ENCODE data around the gene COLGALT1. TPM values are rescaled to one million over a fixed set of nuclear protein-coding genes. Genes with fewer than 3 reads are reported as not detected.

The COLGALT1 gene
- polyA plus RNA-seq, 1 of the 3 experiments (the other 2 are of a cell fraction), result 83.8 TPM

DNA sequence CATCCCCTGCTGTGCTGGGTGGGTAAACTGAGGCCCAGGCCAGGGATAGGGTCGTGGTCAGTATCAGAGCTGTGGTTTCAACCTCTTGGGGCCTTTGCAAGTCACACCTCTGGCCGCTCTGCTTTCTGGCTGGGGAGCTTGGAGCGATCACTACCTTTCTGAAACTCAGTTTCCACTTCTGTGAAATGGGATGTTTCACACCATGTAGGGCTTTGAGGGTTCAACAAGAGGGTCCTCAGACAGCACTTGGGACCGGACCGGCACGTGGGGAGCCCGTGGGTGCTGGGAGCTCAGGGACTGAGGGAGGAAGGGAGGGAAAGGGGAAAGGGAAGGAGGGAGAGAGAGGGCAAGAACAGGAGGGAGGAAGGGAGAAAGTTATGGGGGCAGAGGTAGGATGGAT, 22.9 kb upstream of the COLGALT1 start:
- Histone ChIP-seq H3K4me1 (ENCODE audit: control insufficient read depth in 1 of 2, insufficient read depth in 2 of 2, low read depth in 1 of 2, low read length in 1 of 2) (no peaks in the 10 kb centered on the region), H3K36me3 (replicated peaks in 1 of 2; ENCODE audit: control insufficient read depth in 1 of 2, insufficient read depth in 2 of 2, low read length in 1 of 2) (no peaks in the 10 kb centered on the region), H3K9me3 (no peaks in the 10 kb centered on the region), H3K4me3 (ENCODE audit: low read depth in 2 of 2, low read length in 1 of 2) (no peak overlapping the region), H4K20me1 (ENCODE audit: insufficient read depth) (no peaks in the 10 kb centered on the region), H3K9me2 (no peaks in the 10 kb centered on the region), H3K4me2 (no peak overlapping the region), H2AFZ (ENCODE audit: low read depth) (no peak overlapping the region), H3K27me3 (ENCODE audit: insufficient read depth) (no peaks in the 10 kb centered on the region), H3K27ac (ENCODE audit: low read depth in 2 of 2, low read length in 1 of 2) (no peak overlapping the region), H3K79me2 (ENCODE audit: insufficient read depth) (no peaks in the 10 kb centered on the region), H3F3A (replicated peaks; ENCODE audit: insufficient read depth) (no peaks in the 10 kb centered on the region), H3K9ac (no peak overlapping the region)
- TF ChIP-seq, protein P1, sequence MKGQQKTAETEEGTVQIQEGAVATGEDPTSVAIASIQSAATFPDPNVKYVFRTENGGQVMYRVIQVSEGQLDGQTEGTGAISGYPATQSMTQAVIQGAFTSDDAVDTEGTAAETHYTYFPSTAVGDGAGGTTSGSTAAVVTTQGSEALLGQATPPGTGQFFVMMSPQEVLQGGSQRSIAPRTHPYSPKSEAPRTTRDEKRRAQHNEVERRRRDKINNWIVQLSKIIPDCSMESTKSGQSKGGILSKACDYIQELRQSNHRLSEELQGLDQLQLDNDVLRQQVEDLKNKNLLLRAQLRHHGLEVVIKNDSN (IDR thresholded peaks at IDR 0.05; ENCODE audit: borderline replicate concordance, low read depth), result no peak
- no peak for TF ChIP-seq FOSL2 (IDR thresholded peaks at IDR 0.05; ENCODE audit: borderline replicate concordance, low read depth)
- TF ChIP-seq TCF12 (IDR thresholded peaks at IDR 0.05), result no peak
- TF ChIP-seq PBX3 (IDR thresholded peaks at IDR 0.05), result no peak
- TF ChIP-seq MXI1 (IDR thresholded peaks at IDR 0.05; ENCODE audit: low read depth, low read length), result no peak
- no peak for TF ChIP-seq ELF1 (IDR thresholded peaks at IDR 0.05)
- TF ChIP-seq, protein P2, sequence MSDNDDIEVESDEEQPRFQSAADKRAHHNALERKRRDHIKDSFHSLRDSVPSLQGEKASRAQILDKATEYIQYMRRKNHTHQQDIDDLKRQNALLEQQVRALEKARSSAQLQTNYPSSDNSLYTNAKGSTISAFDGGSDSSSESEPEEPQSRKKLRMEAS (IDR thresholded peaks at IDR 0.05; ENCODE audit: low read depth), result no peak
- TF ChIP-seq, protein P3, sequence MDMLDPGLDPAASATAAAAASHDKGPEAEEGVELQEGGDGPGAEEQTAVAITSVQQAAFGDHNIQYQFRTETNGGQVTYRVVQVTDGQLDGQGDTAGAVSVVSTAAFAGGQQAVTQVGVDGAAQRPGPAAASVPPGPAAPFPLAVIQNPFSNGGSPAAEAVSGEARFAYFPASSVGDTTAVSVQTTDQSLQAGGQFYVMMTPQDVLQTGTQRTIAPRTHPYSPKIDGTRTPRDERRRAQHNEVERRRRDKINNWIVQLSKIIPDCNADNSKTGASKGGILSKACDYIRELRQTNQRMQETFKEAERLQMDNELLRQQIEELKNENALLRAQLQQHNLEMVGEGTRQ (IDR thresholded peaks at IDR 0.05; ENCODE audit: borderline replicate concordance, low read depth, low read length), result no peak
- no peak for TF ChIP-seq IRF3 (IDR thresholded peaks at IDR 0.05; ENCODE audit: low read depth, low read length)
- no peak for TF ChIP-seq GATA2 (CRISPR knock-in tag; IDR thresholded peaks at IDR 0.05)
- TF ChIP-seq NFIC (IDR thresholded peaks at IDR 0.05; ENCODE audit: borderline replicate concordance), result no peak
- no peak for TF ChIP-seq RCOR1 (IDR thresholded peaks at IDR 0.05; ENCODE audit: low read length)
- TF ChIP-seq NRF1 (IDR thresholded peaks at IDR 0.05; ENCODE audit: low read depth, low read length), result no peak
- no peak for DNase-seq
- WGBS (ENCODE audit: low lambda C conversion rate), result 42% methylated on average over 7 of the region's 7 CpGs
- ChIA-PET POLR2A (no interaction called here), CTCF (interaction anchor here (1.3 kb wide), 1 partner anchor 12 kb away, joined by 3 read pairs; no protein-coding TSS in a partner anchor)

DNA sequence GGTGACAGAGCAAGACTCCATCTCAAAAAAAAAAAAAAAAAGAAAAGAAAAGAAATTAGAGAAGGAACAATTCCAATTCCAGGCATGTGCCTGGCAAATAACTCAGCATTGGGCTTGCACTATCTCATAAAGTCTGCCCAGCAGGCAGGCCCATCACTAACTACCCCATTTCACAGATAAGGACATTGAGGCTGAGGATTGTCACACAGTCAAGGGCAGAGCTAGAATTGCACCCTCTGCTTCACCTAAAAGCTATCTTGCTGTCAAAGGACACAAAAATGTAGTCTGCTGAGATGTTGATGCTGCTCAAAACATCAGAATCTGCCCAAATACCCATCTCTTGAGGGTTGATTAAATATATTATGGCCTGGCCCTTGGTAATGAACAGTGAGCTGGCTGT, 20.7 kb upstream of the COLGALT1 start:
- H3K9ac ChIP-seq, result no peak overlapping the region
- no peaks in the 10 kb centered on the region for H4K20me1 ChIP-seq (ENCODE audit: insufficient read depth)
- no peak overlapping the region for H3K4me2 ChIP-seq
- no peak overlapping the region for H3K27ac ChIP-seq (ENCODE audit: low read depth in 2 of 2, low read length in 1 of 2)
- no peaks in the 10 kb centered on the region for H3K27me3 ChIP-seq (ENCODE audit: insufficient read depth)
- no peaks in the 10 kb centered on the region for H3K9me2 ChIP-seq
- H3K4me3 ChIP-seq (ENCODE audit: low read depth in 2 of 2, low read length in 1 of 2), result no peak overlapping the region
- no peak for DNase-seq
- ChIA-PET CTCF (interaction anchor here (1.3 kb wide), 1 partner anchor 8 kb away, joined by 3 read pairs; no protein-coding TSS in a partner anchor), POLR2A (no interaction called here)
- no peaks in the 10 kb centered on the region for H3K9me3 ChIP-seq
- H3K4me1 ChIP-seq (ENCODE audit: control insufficient read depth in 1 of 2, insufficient read depth in 2 of 2, low read depth in 1 of 2, low read length in 1 of 2), result no peaks in the 10 kb centered on the region; a peak in 1 of 4 replicates
- H2AFZ ChIP-seq (ENCODE audit: low read depth), result no peak overlapping the region
- H3K36me3 ChIP-seq (replicated peaks in 1 of 2; ENCODE audit: control insufficient read depth in 1 of 2, insufficient read depth in 2 of 2, low read length in 1 of 2), result no peaks in the 10 kb centered on the region
- H3F3A ChIP-seq (replicated peaks; ENCODE audit: insufficient read depth), result no peaks in the 10 kb centered on the region
- no peaks in the 10 kb centered on the region for H3K79me2 ChIP-seq (ENCODE audit: insufficient read depth)
- TF ChIP-seq EZH2phosphoT487 (IDR thresholded peaks at IDR 0.05; ENCODE audit: borderline replicate concordance, low read depth) (no peak), MEF2A (IDR thresholded peaks at IDR 0.05; ENCODE audit: borderline replicate concordance, low read depth) (no peak), FOXJ3 (CRISPR knock-in tag; IDR thresholded peaks at IDR 0.05) (no peak), IRF3 (IDR thresholded peaks at IDR 0.05; ENCODE audit: low read depth, low read length) (no peak), TEAD4 (IDR thresholded peaks at IDR 0.05; ENCODE audit: borderline replicate concordance, insufficient read depth) (no peak), TCF12 (IDR thresholded peaks at IDR 0.05) (no peak), YY1 (IDR thresholded peaks at IDR 0.05; ENCODE audit: low read depth) (no peak), RXRA (IDR thresholded peaks at IDR 0.05; ENCODE audit: borderline replicate concordance, low read depth) (no peak), FOSL2 (IDR thresholded peaks at IDR 0.05; ENCODE audit: borderline replicate concordance, low read depth) (no peak), POLR2AphosphoS5 (IDR thresholded peaks at IDR 0.05; ENCODE audit: low read depth, low read length) (no peak), RAD21 (IDR thresholded peaks at IDR 0.05; ENCODE audit: low read length) (no peak), FOXM1 (IDR thresholded peaks at IDR 0.05; ENCODE audit: low read depth) (no peak)
- TF ChIP-seq, protein P3 (IDR thresholded peaks at IDR 0.05; ENCODE audit: borderline replicate concordance, low read depth, low read length), result no peak
- TF ChIP-seq, protein P1 (IDR thresholded peaks at IDR 0.05; ENCODE audit: borderline replicate concordance, low read depth), result no peak

All from SK-N-SH (cell line).